NCI-H146 (cell line): ENCODE results near the gene CASP8AP2.
"Not testable (repeated sequence)": the region's sequence is repeated elsewhere in the genome, so short reads cannot be mapped to it uniquely, and the experiment has no call there.

Experiments
- DNase-seq: peaks from one replicate; lab custom pipeline; 2025; lab: John Stamatoyannopoulos, UW

CASP8AP2 gene

DNA sequence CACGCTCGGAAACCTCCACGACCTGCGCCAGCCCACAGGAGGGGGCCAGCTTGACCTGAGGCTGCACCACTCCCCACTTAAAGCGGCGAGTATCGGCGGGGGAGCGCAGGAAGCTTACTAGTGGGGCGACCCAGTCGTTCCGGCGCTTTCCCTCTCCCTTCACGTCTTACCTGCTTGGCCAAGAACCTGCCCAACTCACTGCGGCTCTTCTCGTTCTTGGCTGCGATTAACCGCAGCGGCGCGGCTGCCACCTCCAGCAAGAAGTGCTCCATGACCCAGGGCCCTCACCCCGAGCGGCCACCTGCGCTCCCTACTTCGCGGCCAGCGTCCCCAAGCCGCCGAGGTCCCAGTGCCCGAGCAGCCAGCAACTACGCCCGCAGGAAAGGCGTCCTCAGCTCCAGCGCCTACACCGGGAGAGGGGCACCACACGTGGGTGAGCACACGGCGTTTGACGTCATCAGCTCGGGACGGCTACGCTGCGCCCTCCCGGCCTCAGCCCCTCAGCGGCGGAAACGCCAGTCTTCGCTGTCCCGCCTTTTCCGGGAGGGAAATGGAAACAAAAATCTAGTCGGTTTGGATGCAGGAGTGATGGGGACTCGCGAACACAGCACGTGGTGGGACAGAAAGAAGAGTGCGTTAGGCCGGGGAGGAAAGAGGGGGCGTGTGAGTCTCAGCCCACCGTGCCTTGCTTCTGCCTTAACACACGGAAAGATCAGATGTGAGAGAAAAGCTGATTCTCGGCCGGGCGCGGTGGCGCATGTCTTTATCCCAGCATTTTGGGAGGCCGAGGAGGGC, 10.1 kb upstream of the CASP8AP2 start, which contains the start of gene MDN1:
TSS of gene MDN1 (minus strand) at position 459 of the 795 bp plus-strand sequence. CDS start at position 272, 187 bp downstream.
- DNase-seq = peak; percentile 96

DNA sequence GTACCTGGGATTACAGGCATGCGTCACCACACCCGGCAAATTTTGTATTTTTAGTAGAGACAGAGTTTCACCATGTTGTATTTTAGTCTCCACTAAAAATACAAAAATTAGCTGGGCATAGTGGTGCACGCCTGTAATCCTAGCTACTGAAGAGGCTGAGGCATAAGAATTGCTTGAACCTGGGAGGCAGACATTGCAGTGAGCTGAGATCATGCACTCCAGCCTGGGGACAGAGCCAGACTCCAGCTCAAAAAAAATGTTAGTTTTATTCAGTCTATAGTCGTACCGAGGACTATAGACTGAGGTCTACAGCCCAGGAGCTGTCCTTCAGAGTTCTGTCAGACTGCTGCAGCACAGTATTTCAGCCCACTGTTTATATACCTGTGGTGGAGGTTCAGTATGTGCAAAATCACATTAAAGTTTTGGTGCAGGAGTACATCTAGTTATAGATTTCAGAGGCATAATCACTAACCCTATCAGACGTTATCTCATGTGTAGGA, 3.6 kb upstream of the CASP8AP2 start:
- no peak for DNase-seq

DNA sequence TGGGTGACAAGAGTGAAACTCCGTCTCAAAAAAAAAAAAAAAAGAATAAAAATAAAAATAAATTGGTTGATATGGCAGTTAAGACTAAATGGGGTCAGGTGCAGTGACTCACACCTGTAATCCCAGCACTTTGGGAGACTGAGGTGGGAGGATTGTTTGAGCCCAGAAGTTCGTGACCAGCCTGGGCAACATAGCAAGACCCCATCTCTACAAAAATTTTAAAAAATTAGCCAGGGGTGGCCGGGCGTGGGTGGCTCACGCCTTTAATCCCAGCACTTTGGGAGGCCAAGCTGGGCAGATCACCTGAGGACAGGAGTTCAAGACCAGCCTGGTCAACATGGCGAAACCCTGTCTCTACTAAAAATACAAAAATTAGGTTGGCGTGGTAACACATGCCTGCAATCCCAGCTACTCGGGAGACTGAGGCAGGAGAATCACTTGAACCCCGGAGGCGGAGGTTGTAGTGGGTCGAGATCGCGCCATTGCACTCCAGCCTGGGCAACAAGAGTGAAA, 1.1 kb upstream of the CASP8AP2 start:
- not testable (repeated sequence) for DNase-seq

- peak; percentile 78 for DNase-seq
Measured at GRCh38 chr6:89828988-89829471, 650 bp upstream of the CASP8AP2 start.

DNA sequence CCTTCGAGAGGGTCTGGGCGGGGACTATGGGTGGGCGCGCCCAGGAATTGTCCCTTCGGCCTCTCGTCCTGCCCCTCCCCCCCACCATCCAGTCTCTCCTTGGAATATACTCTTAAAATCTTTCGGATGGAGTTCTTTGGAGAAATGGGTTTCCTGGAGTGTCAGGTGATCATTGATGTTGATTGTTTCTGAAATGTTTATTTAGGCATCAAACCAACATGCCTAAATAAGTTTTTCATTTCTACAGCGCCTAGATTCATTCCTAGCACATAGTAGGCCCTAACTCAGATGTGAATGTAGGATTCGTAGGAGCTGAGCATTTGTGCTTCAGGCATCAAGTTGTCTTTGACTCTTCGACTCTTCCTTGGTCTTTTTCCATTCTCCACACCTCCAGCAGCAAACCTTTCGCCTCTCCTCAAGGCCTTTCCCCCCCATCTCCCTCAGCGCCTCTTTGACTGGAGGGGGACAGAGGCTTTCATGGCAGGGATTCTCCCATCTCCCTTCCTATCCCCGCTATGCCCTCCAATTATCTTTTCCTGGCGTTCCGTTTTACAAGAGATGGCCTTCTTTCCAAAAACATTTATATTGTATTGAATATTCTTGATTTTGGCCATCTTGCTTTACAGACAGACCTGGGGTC, 610 bp downstream of the CASP8AP2 start:
- DNase-seq = no peak

DNA sequence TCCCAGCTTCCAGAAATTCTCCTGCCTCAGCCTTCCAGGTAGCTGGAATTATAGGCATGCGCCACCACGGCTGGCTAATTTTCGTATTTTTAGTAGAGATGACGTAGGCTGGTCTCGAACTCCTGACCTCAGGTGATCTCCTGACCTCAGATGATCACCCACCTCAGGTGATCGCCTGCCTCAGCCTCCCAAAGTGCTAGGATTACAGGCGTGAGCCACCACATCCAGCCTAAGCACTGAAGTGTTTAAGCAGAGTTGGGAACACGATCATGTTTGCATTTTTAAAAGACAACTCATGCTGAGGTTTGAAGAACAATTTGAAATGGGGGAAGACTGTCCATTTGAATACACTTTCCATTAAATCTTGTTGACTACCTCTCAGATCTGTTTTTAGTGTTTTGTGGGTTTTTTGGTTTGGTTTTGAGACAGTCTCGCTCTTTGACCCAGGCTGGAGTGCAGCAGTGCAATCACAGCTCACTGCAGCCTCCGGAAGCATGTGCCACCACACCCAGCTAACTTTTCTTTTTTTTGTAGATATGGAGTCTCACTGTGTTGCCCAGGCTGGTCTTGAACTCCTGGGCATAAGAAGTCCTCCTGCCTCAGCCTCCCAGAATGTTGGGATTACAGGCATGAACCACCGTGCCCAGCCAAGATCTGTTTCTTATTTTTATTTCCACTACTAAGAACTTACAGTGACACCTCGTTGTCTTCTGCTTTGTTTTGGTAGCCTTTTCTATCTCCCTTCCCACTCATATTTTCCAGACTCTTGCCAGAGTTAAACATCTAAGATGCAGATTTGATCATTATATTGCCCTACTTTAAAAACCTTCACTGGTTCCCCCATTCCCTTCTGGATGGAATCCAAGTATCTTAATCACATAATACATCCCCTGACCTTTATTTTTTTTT, 5.5 kb downstream of the CASP8AP2 start:
- DNase-seq = no peak

- no peak for DNase-seq
Measured at GRCh38 chr6:89836639-89837222, 7.1 kb downstream of the CASP8AP2 start.

- no peak for DNase-seq
Measured at GRCh38 chr6:89840538-89840937, 10.9 kb downstream of the CASP8AP2 start.

GRCh38 chr6:89842228-89842627, 12.5 kb downstream of the CASP8AP2 start:
- no peak for DNase-seq

DNA sequence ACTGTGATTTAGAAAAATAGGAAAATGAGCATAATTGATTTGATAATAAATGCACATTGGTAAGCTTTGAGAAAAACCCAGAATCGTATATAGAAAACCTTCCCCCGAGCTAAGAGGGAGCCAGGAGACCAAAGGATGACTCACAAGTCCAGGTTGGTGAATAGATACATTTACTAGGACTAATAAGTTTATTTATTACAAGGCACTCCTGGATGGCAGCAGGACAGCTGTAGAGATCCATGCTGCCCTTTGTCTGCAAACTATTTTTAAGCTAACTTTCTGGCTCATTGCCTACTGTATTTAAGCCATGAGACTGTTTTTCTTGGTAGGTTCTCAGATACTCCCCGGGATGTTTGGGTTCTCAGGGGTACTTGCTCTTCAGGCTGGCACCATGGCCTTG, 13.4 kb downstream of the CASP8AP2 start:
- DNase-seq = no peak

DNA sequence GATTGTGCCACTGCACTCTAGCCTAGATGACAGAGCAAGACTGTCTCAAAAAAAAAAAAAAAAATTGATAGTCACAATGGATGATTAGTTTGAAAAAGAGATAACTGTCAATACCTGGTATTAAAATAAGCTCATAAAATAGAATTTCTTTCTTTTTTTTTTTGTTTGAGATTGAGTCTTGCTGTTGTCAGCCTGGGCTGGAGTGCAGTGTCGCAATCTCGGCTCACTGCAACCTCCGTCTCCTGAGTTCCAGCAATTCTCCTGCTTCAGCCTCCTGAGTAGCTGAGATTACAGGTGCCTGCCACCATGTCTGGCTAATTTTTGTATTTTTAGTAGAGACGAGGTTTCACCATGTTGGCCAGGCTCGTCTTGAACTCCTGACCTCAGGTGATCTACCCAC, 17.8 kb downstream of the CASP8AP2 start:
- not testable (repeated sequence) for DNase-seq

GRCh38 chr6:89853068-89853467, 23.4 kb downstream of the CASP8AP2 start:
- no peak for DNase-seq

GRCh38 chr6:89858041-89858440, 28.4 kb downstream of the CASP8AP2 start:
- DNase-seq = no peak

DNA sequence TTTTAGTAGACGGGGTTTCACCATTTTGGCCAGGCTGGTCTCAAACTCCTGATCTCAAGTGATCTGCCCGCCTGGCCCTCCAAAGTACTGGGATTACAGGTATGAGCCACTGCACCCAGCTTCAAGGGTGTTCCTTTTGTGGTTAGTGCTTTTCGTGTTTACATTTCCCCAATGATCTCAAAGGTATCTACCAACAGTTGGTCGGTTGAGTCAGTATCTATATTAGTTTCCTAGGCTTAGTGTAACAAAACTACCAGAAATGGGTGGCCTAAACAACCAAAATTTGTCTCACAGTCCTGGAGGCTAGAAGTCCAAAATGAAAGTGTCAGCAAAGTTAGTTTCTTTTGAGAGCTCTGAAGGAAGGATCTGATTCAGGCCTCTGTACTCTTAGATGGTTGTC, 30.1 kb downstream of the CASP8AP2 start:
- DNase-seq = no peak

GRCh38 chr6:89862273-89862672, 32.6 kb downstream of the CASP8AP2 start:
- DNase-seq = no peak

DNA sequence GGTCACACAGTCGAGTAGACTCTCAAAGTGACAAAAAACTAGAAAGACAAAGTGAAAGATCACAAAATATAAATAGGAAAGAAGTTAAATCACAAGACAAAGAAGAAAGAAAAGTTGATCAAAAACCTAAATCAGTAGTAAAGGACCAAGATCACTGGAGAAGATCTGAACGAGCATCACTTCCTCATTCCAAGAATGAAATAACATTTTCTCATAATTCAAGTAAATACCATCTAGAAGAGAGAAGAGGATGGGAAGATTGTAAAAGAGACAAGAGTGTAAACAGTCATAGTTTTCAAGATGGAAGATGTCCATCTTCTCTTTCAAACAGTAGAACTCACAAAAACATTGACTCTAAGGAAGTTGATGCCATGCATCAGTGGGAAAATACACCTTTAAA, 33.0 kb downstream of the CASP8AP2 start:
- DNase-seq = no peak

GRCh38 chr6:89866024-89866678, 36.5 kb downstream of the CASP8AP2 start:
- DNase-seq = no peak

DNA sequence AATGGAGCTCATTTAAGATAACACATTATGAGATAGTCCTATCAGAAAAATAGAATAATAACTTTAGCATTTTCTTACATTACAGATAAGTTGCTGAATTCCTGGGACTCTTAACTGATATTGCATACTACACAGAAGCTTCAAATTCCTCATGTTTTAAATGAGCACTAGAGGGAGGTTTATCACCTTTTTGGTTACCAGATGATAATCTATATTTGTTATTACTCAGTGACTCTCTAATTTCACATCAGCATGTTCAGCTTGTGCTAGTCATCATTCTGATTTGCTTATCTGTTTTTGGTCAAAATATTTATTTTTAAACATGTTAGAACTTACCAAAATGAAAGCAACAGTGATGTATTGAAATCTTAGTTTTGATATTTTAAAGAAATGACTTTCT, 44.0 kb downstream of the CASP8AP2 start:
- DNase-seq = no peak

DNA sequence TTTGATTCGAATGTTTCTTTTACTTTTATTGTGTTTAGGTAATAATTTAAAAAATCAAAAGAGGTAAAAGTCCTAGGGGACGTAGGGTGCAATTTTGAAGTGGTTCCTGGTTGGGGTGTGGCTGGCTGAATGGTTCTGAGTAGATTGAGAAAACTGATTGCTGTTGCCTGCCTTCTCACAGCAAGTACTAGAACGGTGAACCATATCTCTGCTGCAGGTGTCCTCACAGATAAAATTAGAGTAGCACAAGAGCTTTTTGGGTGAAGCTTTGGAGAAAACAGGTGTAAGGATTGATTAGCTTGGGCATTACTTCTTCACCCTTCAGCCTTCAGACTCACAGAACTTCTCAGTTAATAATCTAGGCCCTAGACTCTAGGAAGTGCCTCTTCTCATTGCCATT, 44.8 kb downstream of the CASP8AP2 start:
- no peak for DNase-seq

GRCh38 chr6:89886378-89887120, 56.9 kb downstream of the CASP8AP2 start:
- no peak for DNase-seq
